ENCODE data around the gene MEAF6.
"Not testable (repeated sequence)": the region's sequence is repeated elsewhere in the genome, so short reads cannot be mapped to it uniquely, and the experiment has no call there.

MEAF6 gene

GRCh38 chr1:37515185-37516034 lies 844 bp upstream of the MEAF6 start:
- H3K4me3 ChIP-seq (ENCODE audit: low read depth, low read length), result peak overlapping the region; percentile 81
- no peak for TF ChIP-seq CTCF (IDR thresholded peaks at IDR 0.05; ENCODE audit: low read depth, low read length)

- peak overlapping the region; percentile 81 for H3K4me3 ChIP-seq (ENCODE audit: low read depth, low read length)
- TF ChIP-seq CTCF (IDR thresholded peaks at IDR 0.05; ENCODE audit: low read depth, low read length), result no peak
Observed at GRCh38 chr1:37513795-37514349, 694 bp downstream of the MEAF6 start.

GRCh38 chr1:37509181-37509580 lies 5.4 kb downstream of the MEAF6 start:
- TF ChIP-seq CTCF (IDR thresholded peaks at IDR 0.05; ENCODE audit: low read depth, low read length), result no peak
- H3K4me3 ChIP-seq (ENCODE audit: low read depth, low read length), result no peak overlapping the region

- TF ChIP-seq CTCF (IDR thresholded peaks at IDR 0.05; ENCODE audit: low read depth, low read length), result no peak
- no peak overlapping the region for H3K4me3 ChIP-seq (ENCODE audit: low read depth, low read length)
Observed at GRCh38 chr1:37506740-37507139, 7.8 kb downstream of the MEAF6 start.

GRCh38 chr1:37502791-37503190 lies 11.8 kb downstream of the MEAF6 start:
- not testable (repeated sequence) for H3K4me3 ChIP-seq (ENCODE audit: low read depth, low read length)

- TF ChIP-seq CTCF (IDR thresholded peaks at IDR 0.05; ENCODE audit: low read depth, low read length), result no peak
- H3K4me3 ChIP-seq (ENCODE audit: low read depth, low read length), result no peak overlapping the region
Observed at GRCh38 chr1:37502104-37502503, 12.5 kb downstream of the MEAF6 start.

- no peak for TF ChIP-seq CTCF (IDR thresholded peaks at IDR 0.05; ENCODE audit: low read depth, low read length)
- H3K4me3 ChIP-seq (ENCODE audit: low read depth, low read length), result no peak overlapping the region
Observed at GRCh38 chr1:37501661-37502060, 12.9 kb downstream of the MEAF6 start.

Data from WI38 (cell line).